ENCODE measurements around the gene NCOA7. TPM values are rescaled to one million over a fixed set of nuclear protein-coding genes. Genes with fewer than 3 reads are reported as not detected.

NCOA7 gene
- total and polyA plus RNA-seq, 9 of the 15 experiments (the other 6 are each of a cell fraction or from before 2014, with no cell fraction given), result 5.8 to 14.6 (median 9.3) TPM

GRCh38 chr6:125780540-125781313 is 10.0 kb upstream of the NCOA7 start (continued):
- TF ChIP-seq POLR3A (IDR thresholded peaks at IDR 0.05; ENCODE audit: borderline replicate concordance, extremely low read depth, insufficient read depth, insufficient read length) (no peak), SP2 (IDR thresholded peaks at IDR 0.05; ENCODE audit: extremely low read depth, low read depth, low read length, poor library complexity, severe bottlenecking) (no peak), RBM34 (IDR thresholded peaks at IDR 0.05; ENCODE audit: borderline replicate concordance, insufficient read depth, low read length) (no peak), PCBP2 (IDR thresholded peaks at IDR 0.05; ENCODE audit: low read depth, low read length, poor library complexity, severe bottlenecking) (no peak), DIDO1 (tag; IDR thresholded peaks at IDR 0.05; ENCODE audit: low read depth) (no peak), JUNB (CRISPR knock-in tag; conservative IDR thresholded peaks at IDR 0.05) (no peak), NFE2 (IDR thresholded peaks at IDR 0.05; ENCODE audit: low read depth) (0 out of 2 replicates have a peak, but pooled peaks have one; percentile 21), MCM3 (IDR thresholded peaks at IDR 0.05) (no peak), HNRNPL (IDR thresholded peaks at IDR 0.05; ENCODE audit: low read depth, low read length) (no peak), TCF3 (CRISPR knock-in tag; IDR thresholded peaks at IDR 0.05) (no peak; the same call in 1 of the 2 replicates), ZFP36 (IDR thresholded peaks at IDR 0.05; ENCODE audit: low read depth, low read length, partially characterized antibody) (no peak), RBFOX2 (IDR thresholded peaks at IDR 0.05; ENCODE audit: low read depth, low read length) (peak; percentile 66), FOS (IDR thresholded peaks at IDR 0.05; ENCODE audit: extremely low read depth, insufficient read length) (no peak), TEAD2 (tag; IDR thresholded peaks at IDR 0.05) (no peak), RBM15 (IDR thresholded peaks at IDR 0.05; ENCODE audit: insufficient read depth, low read length) (no peak)
- TF ChIP-seq, protein P1, sequence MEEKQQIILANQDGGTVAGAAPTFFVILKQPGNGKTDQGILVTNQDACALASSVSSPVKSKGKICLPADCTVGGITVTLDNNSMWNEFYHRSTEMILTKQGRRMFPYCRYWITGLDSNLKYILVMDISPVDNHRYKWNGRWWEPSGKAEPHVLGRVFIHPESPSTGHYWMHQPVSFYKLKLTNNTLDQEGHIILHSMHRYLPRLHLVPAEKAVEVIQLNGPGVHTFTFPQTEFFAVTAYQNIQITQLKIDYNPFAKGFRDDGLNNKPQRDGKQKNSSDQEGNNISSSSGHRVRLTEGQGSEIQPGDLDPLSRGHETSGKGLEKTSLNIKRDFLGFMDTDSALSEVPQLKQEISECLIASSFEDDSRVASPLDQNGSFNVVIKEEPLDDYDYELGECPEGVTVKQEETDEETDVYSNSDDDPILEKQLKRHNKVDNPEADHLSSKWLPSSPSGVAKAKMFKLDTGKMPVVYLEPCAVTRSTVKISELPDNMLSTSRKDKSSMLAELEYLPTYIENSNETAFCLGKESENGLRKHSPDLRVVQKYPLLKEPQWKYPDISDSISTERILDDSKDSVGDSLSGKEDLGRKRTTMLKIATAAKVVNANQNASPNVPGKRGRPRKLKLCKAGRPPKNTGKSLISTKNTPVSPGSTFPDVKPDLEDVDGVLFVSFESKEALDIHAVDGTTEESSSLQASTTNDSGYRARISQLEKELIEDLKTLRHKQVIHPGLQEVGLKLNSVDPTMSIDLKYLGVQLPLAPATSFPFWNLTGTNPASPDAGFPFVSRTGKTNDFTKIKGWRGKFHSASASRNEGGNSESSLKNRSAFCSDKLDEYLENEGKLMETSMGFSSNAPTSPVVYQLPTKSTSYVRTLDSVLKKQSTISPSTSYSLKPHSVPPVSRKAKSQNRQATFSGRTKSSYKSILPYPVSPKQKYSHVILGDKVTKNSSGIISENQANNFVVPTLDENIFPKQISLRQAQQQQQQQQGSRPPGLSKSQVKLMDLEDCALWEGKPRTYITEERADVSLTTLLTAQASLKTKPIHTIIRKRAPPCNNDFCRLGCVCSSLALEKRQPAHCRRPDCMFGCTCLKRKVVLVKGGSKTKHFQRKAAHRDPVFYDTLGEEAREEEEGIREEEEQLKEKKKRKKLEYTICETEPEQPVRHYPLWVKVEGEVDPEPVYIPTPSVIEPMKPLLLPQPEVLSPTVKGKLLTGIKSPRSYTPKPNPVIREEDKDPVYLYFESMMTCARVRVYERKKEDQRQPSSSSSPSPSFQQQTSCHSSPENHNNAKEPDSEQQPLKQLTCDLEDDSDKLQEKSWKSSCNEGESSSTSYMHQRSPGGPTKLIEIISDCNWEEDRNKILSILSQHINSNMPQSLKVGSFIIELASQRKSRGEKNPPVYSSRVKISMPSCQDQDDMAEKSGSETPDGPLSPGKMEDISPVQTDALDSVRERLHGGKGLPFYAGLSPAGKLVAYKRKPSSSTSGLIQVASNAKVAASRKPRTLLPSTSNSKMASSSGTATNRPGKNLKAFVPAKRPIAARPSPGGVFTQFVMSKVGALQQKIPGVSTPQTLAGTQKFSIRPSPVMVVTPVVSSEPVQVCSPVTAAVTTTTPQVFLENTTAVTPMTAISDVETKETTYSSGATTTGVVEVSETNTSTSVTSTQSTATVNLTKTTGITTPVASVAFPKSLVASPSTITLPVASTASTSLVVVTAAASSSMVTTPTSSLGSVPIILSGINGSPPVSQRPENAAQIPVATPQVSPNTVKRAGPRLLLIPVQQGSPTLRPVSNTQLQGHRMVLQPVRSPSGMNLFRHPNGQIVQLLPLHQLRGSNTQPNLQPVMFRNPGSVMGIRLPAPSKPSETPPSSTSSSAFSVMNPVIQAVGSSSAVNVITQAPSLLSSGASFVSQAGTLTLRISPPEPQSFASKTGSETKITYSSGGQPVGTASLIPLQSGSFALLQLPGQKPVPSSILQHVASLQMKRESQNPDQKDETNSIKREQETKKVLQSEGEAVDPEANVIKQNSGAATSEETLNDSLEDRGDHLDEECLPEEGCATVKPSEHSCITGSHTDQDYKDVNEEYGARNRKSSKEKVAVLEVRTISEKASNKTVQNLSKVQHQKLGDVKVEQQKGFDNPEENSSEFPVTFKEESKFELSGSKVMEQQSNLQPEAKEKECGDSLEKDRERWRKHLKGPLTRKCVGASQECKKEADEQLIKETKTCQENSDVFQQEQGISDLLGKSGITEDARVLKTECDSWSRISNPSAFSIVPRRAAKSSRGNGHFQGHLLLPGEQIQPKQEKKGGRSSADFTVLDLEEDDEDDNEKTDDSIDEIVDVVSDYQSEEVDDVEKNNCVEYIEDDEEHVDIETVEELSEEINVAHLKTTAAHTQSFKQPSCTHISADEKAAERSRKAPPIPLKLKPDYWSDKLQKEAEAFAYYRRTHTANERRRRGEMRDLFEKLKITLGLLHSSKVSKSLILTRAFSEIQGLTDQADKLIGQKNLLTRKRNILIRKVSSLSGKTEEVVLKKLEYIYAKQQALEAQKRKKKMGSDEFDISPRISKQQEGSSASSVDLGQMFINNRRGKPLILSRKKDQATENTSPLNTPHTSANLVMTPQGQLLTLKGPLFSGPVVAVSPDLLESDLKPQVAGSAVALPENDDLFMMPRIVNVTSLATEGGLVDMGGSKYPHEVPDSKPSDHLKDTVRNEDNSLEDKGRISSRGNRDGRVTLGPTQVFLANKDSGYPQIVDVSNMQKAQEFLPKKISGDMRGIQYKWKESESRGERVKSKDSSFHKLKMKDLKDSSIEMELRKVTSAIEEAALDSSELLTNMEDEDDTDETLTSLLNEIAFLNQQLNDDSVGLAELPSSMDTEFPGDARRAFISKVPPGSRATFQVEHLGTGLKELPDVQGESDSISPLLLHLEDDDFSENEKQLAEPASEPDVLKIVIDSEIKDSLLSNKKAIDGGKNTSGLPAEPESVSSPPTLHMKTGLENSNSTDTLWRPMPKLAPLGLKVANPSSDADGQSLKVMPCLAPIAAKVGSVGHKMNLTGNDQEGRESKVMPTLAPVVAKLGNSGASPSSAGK (IDR thresholded peaks at IDR 0.05), result peak; percentile 97
